GM18951 (cell line): Measurements from ENCODE around the gene UBXN1.

Experiments
- POLR2A ChIP-seq: IDR thresholded peaks from 4 replicates; pipeline ENCODE4 v1.6.1; 2011; ENCODE audit warnings: mild to moderate bottlenecking; ENCODE audit not compliant: insufficient read length, insufficient read depth; ENCODE audit errors: extremely low read depth
- in situ Hi-C: fragments of 300-500 bp; cut with MboI; formaldehyde crosslinking; loops from one replicate; pipeline ENCODE4 v1.12.0; 2022; ENCODE audit warnings: low sequenced_read_pairs, mixed read lengths, inconsistent platforms; ENCODE audit not compliant: unreplicated experiment

UBXN1 gene

GRCh38 chr11:62678770-62679696 is at the start of gene UBXN1:
UBXN1 (minus strand) TSS chr11:62679073; CDS start chr11:62678923, 150 bp downstream.
- in situ Hi-C loops, result no loop called here
- TF ChIP-seq POLR2A, result peak; percentile 84

DNA sequence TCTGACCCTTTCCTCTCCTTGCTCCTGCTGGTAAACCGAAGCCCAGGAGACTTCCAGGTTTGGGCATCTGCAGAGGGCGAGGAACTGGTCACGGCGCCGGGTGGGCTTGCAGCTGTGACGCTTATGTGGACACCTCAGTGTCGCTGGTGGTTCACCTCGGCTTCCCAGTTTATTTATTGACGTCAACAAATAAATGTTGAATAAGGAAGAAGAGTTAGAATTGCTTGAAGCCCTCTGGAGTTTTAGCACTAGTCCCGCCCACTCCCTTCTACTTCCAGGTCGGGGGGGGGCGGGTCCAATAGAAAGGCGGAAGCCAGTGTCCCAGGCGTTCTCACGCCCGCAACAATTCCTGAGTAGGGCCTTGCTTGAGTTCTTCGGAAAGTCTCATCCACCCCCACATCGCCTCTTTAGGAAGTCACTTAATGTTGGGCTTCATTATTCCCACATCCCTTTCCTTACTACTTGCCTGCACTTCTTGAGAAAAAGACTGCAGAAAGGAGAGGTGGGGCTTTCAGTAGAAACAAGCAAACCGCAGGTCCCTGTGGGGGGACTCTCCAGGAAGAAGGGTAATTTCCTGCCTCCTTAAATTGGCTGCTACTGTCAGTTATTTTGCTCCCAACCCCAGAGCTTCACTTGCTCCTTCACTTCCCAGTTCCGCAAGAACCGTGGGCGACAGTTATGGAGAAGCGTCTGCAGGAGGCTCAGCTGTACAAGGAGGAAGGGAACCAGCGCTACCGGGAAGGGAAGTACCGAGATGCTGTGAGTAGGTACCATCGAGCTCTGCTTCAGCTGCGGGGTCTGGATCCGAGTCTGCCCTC is 49.5 kb upstream of the UBXN1 start, which contains the start of gene TTC9C:
TSS of gene TTC9C (plus strand) at position 316 of the 818 bp plus-strand sequence. CDS start at position 679, 363 bp downstream.
- TF ChIP-seq POLR2A, result peak; percentile 59
- in situ Hi-C loops, result no loop called here

- TF ChIP-seq POLR2A, result no peak
- in situ Hi-C loops, result no loop called here
Observed at GRCh38 chr11:62727872-62728170, 48.9 kb upstream of the UBXN1 start.

DNA sequence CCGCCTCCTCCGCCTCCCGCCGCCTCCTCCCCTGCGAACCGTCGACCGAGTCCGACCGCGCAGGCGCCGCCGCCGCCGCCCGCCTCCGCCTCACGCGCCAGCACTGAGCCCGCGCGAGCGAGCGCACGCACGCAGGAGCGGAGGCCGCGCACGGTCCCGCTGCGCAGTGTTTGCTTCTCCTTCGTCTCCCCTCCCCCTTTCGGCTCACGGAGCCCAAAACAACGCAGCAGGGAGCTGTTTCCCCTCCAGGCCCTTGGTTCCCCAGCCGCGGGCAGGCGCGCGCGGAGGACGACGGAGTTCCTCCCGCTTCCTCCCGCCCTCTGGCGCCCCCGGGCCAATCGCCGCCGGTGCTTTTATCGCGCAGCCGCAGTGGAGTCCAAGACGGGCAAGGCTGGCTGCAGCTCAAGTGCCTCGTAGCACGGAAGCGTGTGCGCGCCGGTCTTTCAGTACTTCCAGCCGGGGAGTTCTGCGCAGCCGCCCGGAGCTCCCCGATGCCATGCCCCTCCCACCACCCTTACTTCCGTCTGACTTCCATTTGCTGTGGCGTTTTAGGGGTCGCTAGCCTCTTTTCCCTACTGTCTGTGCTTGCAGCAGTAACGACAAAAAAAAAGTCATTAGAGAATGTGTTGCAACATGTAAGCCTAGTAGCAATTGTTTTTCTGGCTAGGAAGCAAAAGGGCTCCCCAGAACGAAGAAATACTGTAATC is 48.4 kb upstream of the UBXN1 start, which contains the start of gene HNRNPUL2:
TSS of gene HNRNPUL2 (minus strand) at position 293 of the 707 bp plus-strand sequence. CDS start 301 bp downstream, outside the sequence.
- TF ChIP-seq POLR2A, result peak; percentile 95
- in situ Hi-C loops, result no loop called here

DNA sequence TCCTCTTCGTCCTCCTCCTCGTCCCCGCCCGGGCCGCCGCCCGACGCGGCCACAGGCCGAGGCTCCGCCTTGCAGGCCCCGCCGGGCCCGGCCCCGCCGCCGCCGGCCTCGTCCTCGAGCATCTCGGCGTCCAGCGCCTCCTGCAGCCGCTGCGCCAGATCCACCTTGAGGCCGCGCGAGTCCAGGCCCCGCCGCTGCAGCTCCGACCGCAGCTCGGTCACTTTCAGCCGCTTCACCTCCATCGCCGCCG is 48.0 kb upstream of the UBXN1 start:
- in situ Hi-C loops, result no loop called here
- TF ChIP-seq POLR2A, result no peak

- in situ Hi-C loops, result no loop called here
- no peak for TF ChIP-seq POLR2A
Observed at GRCh38 chr11:62726156-62726914, 47.5 kb upstream of the UBXN1 start.

- no peak for TF ChIP-seq POLR2A
- in situ Hi-C loops, result no loop called here
Observed at GRCh38 chr11:62725646-62726045, 46.8 kb upstream of the UBXN1 start.

GRCh38 chr11:62724171-62724570 is 45.3 kb upstream of the UBXN1 start:
- TF ChIP-seq POLR2A, result no peak
- in situ Hi-C loops, result no loop called here

DNA sequence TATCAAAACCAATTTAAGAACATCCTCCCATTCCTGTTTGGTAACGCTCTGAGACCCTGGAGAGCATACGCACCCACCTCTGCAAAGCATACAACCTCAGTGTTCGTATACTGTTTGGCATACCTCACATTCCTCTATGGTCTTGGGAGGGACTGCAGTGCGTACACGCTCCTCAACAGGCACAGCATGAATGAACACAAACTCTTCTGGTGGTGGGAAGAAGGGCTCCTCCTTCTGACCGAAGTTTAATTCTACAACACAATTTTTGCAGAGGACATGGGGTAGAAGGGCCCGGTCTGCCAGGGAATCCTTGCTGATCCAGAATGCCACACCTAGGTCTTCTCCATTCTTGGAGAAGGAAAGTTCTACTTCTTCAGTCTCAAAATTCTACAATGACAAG is 43.1 kb upstream of the UBXN1 start:
- in situ Hi-C loops, result no loop called here
- no peak for TF ChIP-seq POLR2A

GRCh38 chr11:62719302-62719978 is 40.6 kb upstream of the UBXN1 start:
- in situ Hi-C loops, result no loop called here
- no peak for TF ChIP-seq POLR2A

DNA sequence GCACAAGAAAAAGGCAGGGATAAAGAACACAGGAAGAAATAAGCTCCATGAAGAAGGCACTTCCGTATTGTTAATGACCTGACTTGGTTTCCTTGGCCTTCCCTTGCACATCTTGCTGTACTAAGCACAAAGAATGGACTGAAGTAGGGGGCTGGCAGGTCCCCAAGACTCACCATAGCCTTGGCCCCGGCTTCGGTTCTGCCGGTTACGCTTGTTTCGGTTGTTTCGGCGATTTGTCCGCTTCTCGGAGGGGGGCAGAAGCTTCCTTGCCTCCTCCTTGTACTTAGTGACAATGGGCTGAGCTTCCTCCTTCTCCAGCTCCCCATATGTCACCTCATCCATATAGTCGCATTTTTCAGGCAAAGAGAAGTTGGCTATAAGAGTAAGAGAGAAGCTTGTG is 37.9 kb upstream of the UBXN1 start:
- in situ Hi-C loops, result no loop called here
- TF ChIP-seq POLR2A, result no peak

DNA sequence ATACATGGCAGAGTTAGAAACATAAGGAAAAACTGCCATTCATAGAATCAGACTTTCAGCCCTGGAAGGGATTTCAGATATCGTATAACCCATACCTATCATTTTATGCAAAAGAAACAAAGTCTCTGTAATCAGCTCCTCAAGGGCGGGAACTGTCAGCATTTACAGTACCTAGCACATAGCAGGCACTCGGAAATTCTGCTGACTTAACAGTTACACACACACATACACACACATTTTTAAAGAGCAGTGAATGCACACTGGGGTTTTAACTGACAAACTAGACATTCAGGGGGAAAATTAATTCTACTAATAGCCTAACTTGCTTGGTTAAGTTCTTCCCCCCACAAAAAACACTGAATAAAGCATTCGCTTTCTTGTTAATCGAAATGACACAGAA is 37.3 kb upstream of the UBXN1 start:
- TF ChIP-seq POLR2A, result no peak
- in situ Hi-C loops, result no loop called here
